ENCODE measurements around the gene SLC37A1. TPM values are rescaled to one million over a fixed set of nuclear protein-coding genes. Genes with fewer than 3 reads are reported as not detected.

Gene SLC37A1
- total and polyA plus RNA-seq, 9 of the 15 experiments (the other 6 are each of a cell fraction or from before 2014, with no cell fraction given), result 0.06 to 3.4 (median 0.40) TPM

- FAIRE-seq (no peak), ATAC-seq (no peak), DNase-seq (ENCODE audit: extremely low read depth in 1 of 4, low spot score in 3 of 4) (no peak)
- Histone ChIP-seq H3K36me3 (ENCODE audit: control insufficient read depth, insufficient read depth, low read length) (no peaks in the 10 kb centered on the region), H3K4me2 (ENCODE audit: insufficient read depth, low read length) (no peak overlapping the region), H3K4me1 (replicated peaks in 1 of 2; ENCODE audit: control insufficient read depth in 2 of 2, insufficient read depth in 2 of 2, low read length in 2 of 2) (peaks cover 0 to 10% of the 10 kb centered on the region in 2 experiments; a peak in 3 of 5 replicates), H3K4me3 (no peak overlapping the region), H3K9ac (ENCODE audit: insufficient read depth in 1 of 2, low read depth in 2 of 2, low read length in 2 of 2) (no peak overlapping the region), H3K27me3 (ENCODE audit: control insufficient read depth in 2 of 2, insufficient read depth in 2 of 2, low read length in 2 of 2) (peaks cover 23 to 59% of the 10 kb centered on the region in 2 experiments), H4K20me1 (replicated peaks; ENCODE audit: control insufficient read depth, insufficient read depth, low read length) (no peaks in the 10 kb centered on the region), H3K27ac (ENCODE audit: extremely low read depth, low read depth, low read length) (no peak overlapping the region), H3K79me2 (ENCODE audit: control insufficient read depth, insufficient read depth, low read length) (no peaks in the 10 kb centered on the region), H3K9me3 (replicated peaks; ENCODE audit: control insufficient read depth, insufficient read depth, low read depth, low read length) (peaks cover 8% of the 10 kb centered on the region; the same call in 1 of the 2 replicates), H3K9me1 (ENCODE audit: control insufficient read depth, insufficient read depth, low read length) (no peaks in the 10 kb centered on the region), H2AFZ (ENCODE audit: low read depth, low read length) (no peak overlapping the region; the same call in 1 of the 2 replicates)
- WGBS (ENCODE audit: insufficient coverage, low coverage, missing lambda C conversion rate), result under 1% methylated on average over 8 of the region's 8 CpGs
- no TSS peak for BruUV-seq (replicated peaks)
- TF ChIP-seq BMI1 (IDR thresholded peaks at IDR 0.05; ENCODE audit: low read length) (no peak), ELK3 (CRISPR knock-in tag; IDR thresholded peaks at IDR 0.05) (no peak), ZNF133 (CRISPR knock-in tag; IDR thresholded peaks at IDR 0.05) (no peak), CCAR2 (IDR thresholded peaks at IDR 0.05; ENCODE audit: low read depth, low read length) (no peak), NKRF (IDR thresholded peaks at IDR 0.05; ENCODE audit: borderline replicate concordance) (no peak), HMGXB4 (CRISPR knock-in tag; IDR thresholded peaks at IDR 0.05) (no peak), CGGBP1 (CRISPR knock-in tag; IDR thresholded peaks at IDR 0.05) (no peak), ZNF436 (CRISPR knock-in tag; IDR thresholded peaks at IDR 0.05) (no peak), MAFG (tag; conservative IDR thresholded peaks at IDR 0.05) (no peak), CREB3L1 (IDR thresholded peaks at IDR 0.05; ENCODE audit: borderline replicate concordance, low read depth) (no peak), ZNF175 (CRISPR knock-in tag; IDR thresholded peaks at IDR 0.05; ENCODE audit: low read depth) (no peak), E4F1 (CRISPR knock-in tag; IDR thresholded peaks at IDR 0.05; ENCODE audit: borderline replicate concordance) (no peak), ZNF707 (CRISPR knock-in tag; conservative IDR thresholded peaks at IDR 0.05) (no peak)
- in situ Hi-C loops (cut with MboI) (no loop called here), intact Hi-C loops (cut with micrococcal nuclease) (loop anchor here (10.0 kb wide), 1 partner anchor 50 kb away; no protein-coding TSS in a partner anchor)
- POLR2A ChIA-PET, result interaction anchor here (0.6 to 1.2 kb wide), 3 partner anchors 8 to 50 kb away, joined by 3 to 6 read pairs (median 5); no protein-coding TSS in a partner anchor
- CTCF ChIA-PET (ENCODE audit: low intra/inter-chr PET ratio), result interaction anchor here (1.8 kb wide), 1 partner anchor 35 kb away, joined by 8 read pairs; no protein-coding TSS in a partner anchor
Observed at GRCh38 chr21:42575111-42575510, 61.5 kb downstream of the SLC37A1 start.

Data from K562 (cell line).